CD4-positive, alpha-beta T cell (primary cell): ENCODE data around the gene CDH13. TPM values are rescaled to one million over a fixed set of nuclear protein-coding genes. Genes with fewer than 3 reads are reported as not detected.

Experiments
- ATAC-seq: fragments of 200-7000 bp; cut with Tn5 transposase; one replicate; pipeline ENCODE4 v1.10.0; 2022; ENCODE audit warnings: mild to moderate bottlenecking; ENCODE audit not compliant: poor library complexity
- CTCF ChIA-PET: fragments of 350-600 bp; sonication (Branson Sonifier 250); formaldehyde crosslinking; loops from one replicate; lab custom pipeline; 2021; ENCODE audit warnings: antibody characterized with exemption, inconsistent platforms; lab: Charles Lee
- POLR2A ChIA-PET: fragments of 350-600 bp; sonication (Branson Sonifier 250); formaldehyde crosslinking; loops from one replicate; lab custom pipeline; 2021; ENCODE audit warnings: antibody characterized with exemption, inconsistent platforms; lab: Charles Lee
- DNase-seq, 14 experiments: peaks; one replicate each; pipeline ENCODE4 v3.0.0-alpha.2; 2013 to 2020; ENCODE audit warnings: mixed read lengths in 2 of 14
- H3K27ac ChIP-seq, 2 donors: one replicate each; pipeline versions ENCODE4 v1.5.1 to v1.7.0; 2013; ENCODE audit warnings: low read length in 2 of 2, low read depth in 1 of 2, mild to moderate bottlenecking in 1 of 2
- H3K27me3 ChIP-seq, 2 experiments: 1 replicate in 1 of 2; 2 replicates in 1 of 2; pipeline versions ENCODE4 v1.6.1 to v1.7.0; 2013; ENCODE audit warnings: low read length in 2 of 2, control low read depth in 1 of 2, mild to moderate bottlenecking in 1 of 2, moderate library complexity in 1 of 2; ENCODE audit not compliant: insufficient read depth in 2 of 2, control insufficient read depth in 1 of 2
- H3K36me3 ChIP-seq: one replicate; pipeline ENCODE4 v1.6.1; 2013; ENCODE audit warnings: low read length, control low read depth; ENCODE audit not compliant: insufficient read depth
- H3K4me1 ChIP-seq: one replicate; pipeline ENCODE4 v1.6.1; 2013; ENCODE audit warnings: low read length, control low read depth; ENCODE audit not compliant: insufficient read depth
- H3K4me3 ChIP-seq: one replicate; pipeline ENCODE4 v1.5.1; 2013; ENCODE audit warnings: mild to moderate bottlenecking, low read length, moderate library complexity
- H3K9me3 ChIP-seq, 2 experiments: 1 replicate in 1 of 2; 2 replicates in 1 of 2; pipeline versions ENCODE4 v1.6.1 to v1.7.0; 2013; ENCODE audit warnings: low read length in 2 of 2, mild to moderate bottlenecking in 2 of 2, control low read depth in 1 of 2, moderate library complexity in 1 of 2; ENCODE audit not compliant: control insufficient read depth in 1 of 2, insufficient read depth in 1 of 2
- H3K27ac Mint-ChIP-seq: one replicate; pipeline ENCODE4 v1.8.0; 2020; ENCODE audit warnings: mixed read lengths
- H3K27me3 Mint-ChIP-seq: one replicate; pipeline ENCODE4 v1.8.0; 2021; ENCODE audit warnings: mixed read lengths
- H3K36me3 Mint-ChIP-seq: one replicate; pipeline ENCODE4 v1.8.0; 2021; ENCODE audit warnings: low read depth, mixed read lengths
- H3K4me1 Mint-ChIP-seq: one replicate; pipeline ENCODE4 v1.8.0; 2021; ENCODE audit warnings: low read depth, mixed read lengths
- H3K4me3 Mint-ChIP-seq: one replicate; pipeline ENCODE4 v1.8.0; 2020; ENCODE audit warnings: mild to moderate bottlenecking, mixed read lengths
- H3K9me3 Mint-ChIP-seq: one replicate; pipeline ENCODE4 v1.8.0; 2020; ENCODE audit warnings: mixed read lengths
- CTCF ChIP-seq: fragments of 200-600 bp; IDR thresholded peaks from one replicate; pipeline ENCODE4 v1.8.0; 2022; ENCODE audit warnings: antibody characterized with exemption, mild to moderate bottlenecking
- intact Hi-C, 2 experiments: fragments of 100-400 bp; cut with DNase I in 1 of 2; cut with micrococcal nuclease in 1 of 2; formaldehyde crosslinking; loops; one replicate each; pipeline versions ENCODE4 v1.15.1 to v1.9.0; 2023 to 2025; cut with DNase I, micrococcal nuclease
- total RNA-seq, 174 experiments: library from RNA in 2 of 174; stranded (reverse) in 2 of 174; gene quantifications; one replicate each; pipeline ENCODE4 v1.2.3 and lab custom pipeline; 2021 to 2026

CDH13 gene
- total RNA-seq, 2 experiments from 2014 or later, result not detected

DNA sequence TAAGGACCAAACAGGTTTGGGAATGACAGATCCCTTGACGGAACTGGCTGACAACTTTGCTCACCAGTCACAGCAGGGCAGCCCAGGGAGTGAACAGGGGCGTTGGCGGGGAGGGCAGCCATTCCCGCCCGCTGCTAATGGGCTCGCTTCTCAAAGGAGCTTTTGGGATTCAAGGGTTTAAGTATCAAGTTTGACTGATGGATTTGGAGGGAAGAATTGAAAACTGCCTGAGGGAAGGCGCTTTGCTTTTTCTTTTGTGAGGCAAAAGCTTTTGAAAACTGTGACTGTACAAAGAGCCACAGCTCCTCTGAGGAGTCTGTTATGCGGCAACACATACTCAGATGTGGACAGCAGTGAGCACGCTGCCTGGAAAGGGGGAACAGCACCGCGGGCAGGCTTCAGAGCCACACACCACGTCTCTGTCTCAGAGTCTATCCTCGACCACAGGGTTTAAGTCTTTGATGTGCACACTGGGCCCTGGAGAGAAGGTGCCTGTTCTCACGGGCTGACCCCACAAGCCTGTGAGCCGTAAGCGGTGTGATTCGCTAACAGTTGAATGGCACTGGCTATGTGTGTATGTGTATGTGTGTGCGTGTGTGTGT is 1101.1 kb downstream of the CDH13 start:
- POLR2A ChIA-PET, result no interaction called here
- H3K4me1 Mint-ChIP-seq, result no peaks in the 10 kb centered on the region
- H3K4me1 ChIP-seq, result no peaks in the 10 kb centered on the region
- peaks cover 0 to 7% of the 10 kb centered on the region in 2 experiments for H3K9me3 ChIP-seq
- intact Hi-C loops, result no loop called here
- no peaks in the 10 kb centered on the region for H3K9me3 Mint-ChIP-seq
- ATAC-seq (no peak), DNase-seq (no peak)
- H3K27me3 Mint-ChIP-seq, result peaks cover 11% of the 10 kb centered on the region
- TF ChIP-seq CTCF, result no peak
- no peaks in the 10 kb centered on the region for H3K36me3 ChIP-seq
- no peak overlapping the region for H3K27ac Mint-ChIP-seq
- no peaks in the 10 kb centered on the region for H3K36me3 Mint-ChIP-seq
- H3K27me3 ChIP-seq, result peaks cover 0 to 2% of the 10 kb centered on the region in 2 experiments
- no peak overlapping the region for H3K4me3 Mint-ChIP-seq
- CTCF ChIA-PET, result interaction anchor here (1.3 kb wide), 1 partner anchor 10 kb away, joined by 3 read pairs; no protein-coding TSS in a partner anchor
- no peak overlapping the region for H3K4me3 ChIP-seq
- H3K27ac ChIP-seq, result no peak overlapping the region

- Histone ChIP-seq H3K27me3 (peaks cover 0 to 2% of the 10 kb centered on the region in 2 experiments), H3K4me1 (no peaks in the 10 kb centered on the region), H3K36me3 (no peaks in the 10 kb centered on the region), H3K4me3 (no peak overlapping the region), H3K27ac (no peak overlapping the region), H3K9me3 (peaks cover 0 to 12% of the 10 kb centered on the region in 2 experiments)
- Mint-ChIP-seq H3K27ac (no peak overlapping the region), H3K9me3 (no peaks in the 10 kb centered on the region), H3K27me3 (peaks cover 11% of the 10 kb centered on the region), H3K36me3 (no peaks in the 10 kb centered on the region), H3K4me1 (no peaks in the 10 kb centered on the region), H3K4me3 (no peak overlapping the region)
- intact Hi-C loops, result no loop called here
- TF ChIP-seq CTCF, result no peak
- ChIA-PET POLR2A (no interaction called here), CTCF (interaction anchor here (1.3 kb wide), 1 partner anchor 9 kb away, joined by 3 read pairs; no protein-coding TSS in a partner anchor)
- ATAC-seq (no peak), DNase-seq (no peak)
These were observed 1101.7 kb downstream of the CDH13 start for GRCh38 chr16:83728492-83728891.

GRCh38 chr16:83730812-83731211 is 1104.0 kb downstream of the CDH13 start:
- Mint-ChIP-seq H3K27me3 (peaks cover 11% of the 10 kb centered on the region), H3K36me3 (peaks cover 5% of the 10 kb centered on the region), H3K9me3 (peaks cover 8% of the 10 kb centered on the region), H3K4me1 (no peaks in the 10 kb centered on the region), H3K27ac (no peak overlapping the region), H3K4me3 (no peak overlapping the region)
- intact Hi-C loops, result no loop called here
- Histone ChIP-seq H3K36me3 (no peaks in the 10 kb centered on the region), H3K4me1 (no peaks in the 10 kb centered on the region), H3K4me3 (no peak overlapping the region), H3K27me3 (peaks cover 0 to 2% of the 10 kb centered on the region in 2 experiments), H3K27ac (no peak overlapping the region), H3K9me3 (peaks cover 15 to 16% of the 10 kb centered on the region in 2 experiments)
- POLR2A ChIA-PET, result no interaction called here
- no peak for DNase-seq
- no peak for TF ChIP-seq CTCF
- no peak for ATAC-seq
- CTCF ChIA-PET, result no interaction called here
